Astrocyte of the cerebellum (primary cell): Measurements from ENCODE around the gene CLEC7A.

ENCODE experiments used
- DNase-seq: peaks from one replicate; pipeline ENCODE4 v3.0.0-alpha.2; 2011; ENCODE audit warnings: low read depth
- H3K4me3 ChIP-seq: 2 replicates; pipeline ENCODE4 v1.5.1; 2011; ENCODE audit warnings: mild to moderate bottlenecking, low read depth, low read length, moderate library complexity
- CTCF ChIP-seq: IDR thresholded peaks from 2 replicates; pipeline ENCODE4 v1.5.1; 2012; ENCODE audit warnings: low read length, low read depth, moderate library complexity, mild to moderate bottlenecking; ENCODE audit errors: missing control alignments
- in situ Hi-C: cut with HindIII; loops from 2 replicates; pipeline ENCODE4 v1.10.0; 2017; ENCODE audit warnings: low sequenced_read_pairs

Gene CLEC7A

GRCh38 chr12:10088955-10089900 is 40.8 kb downstream of the CLEC7A start:
- TF ChIP-seq CTCF: no peak
- in situ Hi-C loops: no loop called here
- DNase-seq: no peak
- no peak overlapping the region for H3K4me3 ChIP-seq

GRCh38 chr12:10088031-10088430 is 42.0 kb downstream of the CLEC7A start:
- DNase-seq: no peak

GRCh38 chr12:10086387-10086786 is 43.6 kb downstream of the CLEC7A start:
- in situ Hi-C loops: no loop called here
- DNase-seq: no peak
- no peak overlapping the region for H3K4me3 ChIP-seq
- TF ChIP-seq CTCF: no peak

More at GRCh38 chr12:10088031-10088430, 42.0 kb downstream of the CLEC7A start:
- in situ Hi-C loops: no loop called here
- no peak for TF ChIP-seq CTCF
- no peak overlapping the region for H3K4me3 ChIP-seq

- no peak for DNase-seq
- no peak for TF ChIP-seq CTCF
- in situ Hi-C loops: no loop called here
- H3K4me3 ChIP-seq: no peak overlapping the region
Measured at GRCh38 chr12:10084733-10085132, 45.3 kb downstream of the CLEC7A start.

- no peak for DNase-seq
- no peak overlapping the region for H3K4me3 ChIP-seq
- TF ChIP-seq CTCF: no peak
- in situ Hi-C loops: no loop called here
Measured at GRCh38 chr12:10082117-10082874, 47.7 kb downstream of the CLEC7A start.

- DNase-seq: no peak
- H3K4me3 ChIP-seq: no peak overlapping the region
- in situ Hi-C loops: no loop called here
- TF ChIP-seq CTCF: no peak
Measured at GRCh38 chr12:10075451-10075850, 54.5 kb downstream of the CLEC7A start.
